HEK293 (cell line): Measurements from ENCODE around the gene BLTP3B.

Source experiments
- CTCF ChIA-PET: fragments of 350-600 bp; formaldehyde crosslinking; extraction: SDS; loops from one replicate; lab custom pipeline; 2021; ENCODE audit warnings: antibody characterized with exemption; lab: Yijun Ruan, JAX
- POLR2A ChIA-PET: fragments of 300-600 bp; formaldehyde crosslinking; extraction: SDS; loops from one replicate; lab custom pipeline; 2020; ENCODE audit warnings: antibody characterized with exemption, inconsistent platforms; lab: Yijun Ruan, JAX
- H3K27ac ChIP-seq: fragments of 200-500 bp; sonication (Bioruptor generic); 2 replicates; pipeline ENCODE4 v1.5.1; 2014; ENCODE audit warnings: low read depth, low read length, control low read depth, inconsistent platforms; ENCODE audit errors: extremely low read depth
- H3K36me3 ChIP-seq, 2 experiments: fragments of 200-500 bp in 1 of 2; sonication (Bioruptor generic) in 1 of 2; 1 replicate in 1 of 2; 2 replicates in 1 of 2; pipeline ENCODE4 v1.5.1; 2014 to 2017; ENCODE audit warnings: inconsistent platforms in 2 of 2, low read length in 2 of 2; ENCODE audit not compliant: control insufficient read depth in 2 of 2, insufficient read depth in 1 of 2
- H3K4me1 ChIP-seq: fragments of 200-500 bp; sonication (Bioruptor generic); 2 replicates; pipeline ENCODE4 v1.5.1; 2014; ENCODE audit warnings: mild to moderate bottlenecking, low read length, inconsistent platforms; ENCODE audit not compliant: control insufficient read depth, insufficient read depth
- H3K4me3 ChIP-seq: 2 replicates; pipeline ENCODE4 v1.5.1; 2011; ENCODE audit warnings: low read depth, mild to moderate bottlenecking, control low read depth, low read length, moderate library complexity
- H3K9me3 ChIP-seq: fragments of 200-500 bp; sonication (Bioruptor generic); 2 replicates; pipeline ENCODE4 v1.5.1; 2014; ENCODE audit warnings: low read depth, low read length, inconsistent platforms; ENCODE audit not compliant: control insufficient read depth, insufficient read depth
- ATF2 ChIP-seq: fragments of 450-650 bp; formaldehyde crosslinking; IDR thresholded peaks from 2 replicates; pipeline ENCODE4 v1.5.1; 2016; ENCODE audit warnings: missing biosample characterization, missing genetic modification characterization, low read depth
- PRDM1 ChIP-seq: fragments of 450-650 bp; formaldehyde crosslinking; IDR thresholded peaks from 2 replicates; pipeline ENCODE4; 2016; ENCODE audit warnings: missing biosample characterization, missing genetic modification characterization
- PRDM6 ChIP-seq: fragments of 450-650 bp; formaldehyde crosslinking; IDR thresholded peaks from 2 replicates; pipeline ENCODE4 v1.5.1; 2017; ENCODE audit warnings: missing biosample characterization, missing genetic modification characterization
- TCF7L2 ChIP-seq: IDR thresholded peaks from 2 replicates; pipeline ENCODE4 v1.6.1; 2011; ENCODE audit warnings: low read depth, mild to moderate bottlenecking, inconsistent platforms, low read length, moderate library complexity, borderline replicate concordance
- ZBTB20 ChIP-seq: fragments of 450-650 bp; formaldehyde crosslinking; IDR thresholded peaks from 2 replicates; pipeline ENCODE4 v1.5.1; 2016; ENCODE audit warnings: missing biosample characterization, missing genetic modification characterization
- ZBTB48 ChIP-seq: fragments of 450-650 bp; formaldehyde crosslinking; IDR thresholded peaks from 2 replicates; pipeline ENCODE4 v1.5.1; 2016; ENCODE audit warnings: missing biosample characterization, missing genetic modification characterization
- ZNF324 ChIP-seq: fragments of 450-650 bp; formaldehyde crosslinking; IDR thresholded peaks from 2 replicates; pipeline ENCODE4 v1.5.1; 2016; ENCODE audit warnings: missing biosample characterization, missing genetic modification characterization
- ZNF423 ChIP-seq: fragments of 450-650 bp; formaldehyde crosslinking; IDR thresholded peaks from 2 replicates; pipeline ENCODE4 v1.5.1; 2016; ENCODE audit warnings: missing biosample characterization, missing genetic modification characterization
- ZNF449 ChIP-seq: fragments of 450-650 bp; formaldehyde crosslinking; IDR thresholded peaks from 2 replicates; pipeline ENCODE4 v1.5.1; 2017; ENCODE audit warnings: missing biosample characterization, mild to moderate bottlenecking, missing genetic modification characterization, moderate library complexity
- ZNF571 ChIP-seq: fragments of 450-650 bp; formaldehyde crosslinking; IDR thresholded peaks from 2 replicates; pipeline ENCODE4 v1.5.0; 2017; ENCODE audit warnings: missing biosample characterization, missing genetic modification characterization
- ZNF600 ChIP-seq: fragments of 450-650 bp; formaldehyde crosslinking; IDR thresholded peaks from 2 replicates; pipeline ENCODE4 v1.5.1; 2016; ENCODE audit warnings: missing biosample characterization, missing genetic modification characterization
- ZNF654 ChIP-seq: fragments of 450-650 bp; formaldehyde crosslinking; IDR thresholded peaks from 2 replicates; pipeline ENCODE4 v1.5.1; 2016; ENCODE audit warnings: low read depth, missing biosample characterization, missing genetic modification characterization
- ZNF658 ChIP-seq: fragments of 450-650 bp; formaldehyde crosslinking; IDR thresholded peaks from 2 replicates; pipeline ENCODE4; 2016; ENCODE audit warnings: missing biosample characterization, missing genetic modification characterization
- ZNF768 ChIP-seq: fragments of 450-650 bp; formaldehyde crosslinking; IDR thresholded peaks from 2 replicates; pipeline ENCODE4 v1.5.1; 2018; ENCODE audit warnings: missing biosample characterization, mild to moderate bottlenecking, missing genetic modification characterization
- ZNF777 ChIP-seq: fragments of 450-650 bp; formaldehyde crosslinking; IDR thresholded peaks from 2 replicates; pipeline ENCODE4 v1.5.1; 2017; ENCODE audit warnings: missing biosample characterization, missing genetic modification characterization, borderline replicate concordance

Gene BLTP3B

GRCh38 chr12:100138803-100139098 lies 3.9 kb downstream of the BLTP3B start:
- TF ChIP-seq ZBTB20 (tag by site-specific recombination) (no peak), PRDM6 (tag by site-specific recombination) (no peak), ZNF658 (no peak), ATF2 (tag by site-specific recombination) (no peak), PRDM1 (tag by site-specific recombination) (peak; percentile 27; the same call in 1 of the 2 replicates), ZNF324 (tag by site-specific recombination) (no peak), ZNF571 (tag by site-specific recombination) (no peak)
- TF ChIP-seq, all 188 proteins: peak for 1
- Histone ChIP-seq H3K9me3 (no peaks in the 10 kb centered on the region), H3K27ac (no peak overlapping the region), H3K36me3 (no peaks in the 10 kb centered on the region), H3K4me3 (no peak overlapping the region), H3K4me1 (peaks cover 5% of the 10 kb centered on the region; the same call in 1 of the 2 replicates)
- POLR2A ChIA-PET, result interaction anchor here (1.1 kb wide), 1 partner anchor 36 kb away, joined by 3 read pairs; no protein-coding TSS in a partner anchor
- CTCF ChIA-PET, result interaction anchor here (0.5 to 2.2 kb wide), 8 partner anchors 16 to 162 kb away, joined by 3 to 12 read pairs (median 3); no protein-coding TSS in a partner anchor

- no peak overlapping the region for H3K27ac ChIP-seq
- POLR2A ChIA-PET, result interaction anchor here (1.1 kb wide), 1 partner anchor 36 kb away, joined by 3 read pairs; no protein-coding TSS in a partner anchor
- H3K4me1 ChIP-seq, result peaks cover 5% of the 10 kb centered on the region; the same call in 1 of the 2 replicates
- H3K36me3 ChIP-seq, result no peaks in the 10 kb centered on the region
- TF ChIP-seq ZNF768 (tag by site-specific recombination), result 0 out of 2 replicates have a peak, but pooled peaks have one; percentile 4
- peak; percentile 13; the same call in 1 of the 2 replicates for TF ChIP-seq ZNF654
- peak; percentile 62; the same call in 1 of the 2 replicates for TF ChIP-seq ZBTB48 (tag by site-specific recombination)
- no peak for TF ChIP-seq ZNF423 (tag by site-specific recombination)
- TF ChIP-seq ZNF600, result peak; percentile 82
- CTCF ChIA-PET, result interaction anchor here (0.6 to 1.4 kb wide), 8 partner anchors 8 to 162 kb away, joined by 3 to 6 read pairs (median 3); no protein-coding TSS in a partner anchor
- H3K9me3 ChIP-seq, result no peaks in the 10 kb centered on the region
- no peak overlapping the region for H3K4me3 ChIP-seq
These were observed 4.4 kb downstream of the BLTP3B start for GRCh38 chr12:100138048-100138802.

GRCh38 chr12:100133200-100133599 lies 9.5 kb downstream of the BLTP3B start:
- ChIA-PET CTCF (no interaction called here), POLR2A (no interaction called here)

More at GRCh38 chr12:100133200-100133599, 9.5 kb downstream of the BLTP3B start:
- peak; percentile 55; the same call in 1 of the 2 replicates for TF ChIP-seq TCF7L2
- TF ChIP-seq ZNF449 (tag by site-specific recombination), result no peak
- TF ChIP-seq ZBTB48 (tag by site-specific recombination), result no peak
- TF ChIP-seq ZNF777 (tag by site-specific recombination), result no peak
- H3K36me3 ChIP-seq, result no peaks in the 10 kb centered on the region
- H3K4me1 ChIP-seq, result peaks cover 2% of the 10 kb centered on the region
- no peaks in the 10 kb centered on the region for H3K9me3 ChIP-seq
- no peak overlapping the region for H3K27ac ChIP-seq
- H3K4me3 ChIP-seq, result no peak overlapping the region
